ENCODE measurements around the gene DLL3. TPM values are rescaled to one million over a fixed set of nuclear protein-coding genes. Genes with fewer than 3 reads are reported as not detected.

Gene DLL3, protein sequence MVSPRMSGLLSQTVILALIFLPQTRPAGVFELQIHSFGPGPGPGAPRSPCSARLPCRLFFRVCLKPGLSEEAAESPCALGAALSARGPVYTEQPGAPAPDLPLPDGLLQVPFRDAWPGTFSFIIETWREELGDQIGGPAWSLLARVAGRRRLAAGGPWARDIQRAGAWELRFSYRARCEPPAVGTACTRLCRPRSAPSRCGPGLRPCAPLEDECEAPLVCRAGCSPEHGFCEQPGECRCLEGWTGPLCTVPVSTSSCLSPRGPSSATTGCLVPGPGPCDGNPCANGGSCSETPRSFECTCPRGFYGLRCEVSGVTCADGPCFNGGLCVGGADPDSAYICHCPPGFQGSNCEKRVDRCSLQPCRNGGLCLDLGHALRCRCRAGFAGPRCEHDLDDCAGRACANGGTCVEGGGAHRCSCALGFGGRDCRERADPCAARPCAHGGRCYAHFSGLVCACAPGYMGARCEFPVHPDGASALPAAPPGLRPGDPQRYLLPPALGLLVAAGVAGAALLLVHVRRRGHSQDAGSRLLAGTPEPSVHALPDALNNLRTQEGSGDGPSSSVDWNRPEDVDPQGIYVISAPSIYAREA
- total RNA-seq (2021) (16.4 to 23.9 TPM (median 21.6 TPM) in 3 replicates), Bru-seq, nascent RNA (percentile 55 among the genes with signal in this experiment)
- long read RNA-seq, experiment 1, transcript DLL3-202 (9 exons, 2,055 nt), result major isoform, 18 of 43 reads
- long read RNA-seq, experiment 1, transcript DLL3-204 (6 exons, 1,375 nt), result minor isoform, 11 of 43 reads
- long read RNA-seq, experiment 1, partial matches to known transcripts, result 9 of 43 reads
- long read RNA-seq, experiment 1, other reads (novel, unspliced or antisense), result 5 of 43 reads
- long read RNA-seq, experiment 2, transcript DLL3-204 (6 exons, 1,375 nt), result major isoform, 5 of 36 reads
- long read RNA-seq, experiment 2, partial matches to known transcripts, result 22 of 36 reads
- long read RNA-seq, experiment 2, other reads (novel, unspliced or antisense), result 6 of 36 reads
- long read RNA-seq, experiment 3, result 0 reads

DNA sequence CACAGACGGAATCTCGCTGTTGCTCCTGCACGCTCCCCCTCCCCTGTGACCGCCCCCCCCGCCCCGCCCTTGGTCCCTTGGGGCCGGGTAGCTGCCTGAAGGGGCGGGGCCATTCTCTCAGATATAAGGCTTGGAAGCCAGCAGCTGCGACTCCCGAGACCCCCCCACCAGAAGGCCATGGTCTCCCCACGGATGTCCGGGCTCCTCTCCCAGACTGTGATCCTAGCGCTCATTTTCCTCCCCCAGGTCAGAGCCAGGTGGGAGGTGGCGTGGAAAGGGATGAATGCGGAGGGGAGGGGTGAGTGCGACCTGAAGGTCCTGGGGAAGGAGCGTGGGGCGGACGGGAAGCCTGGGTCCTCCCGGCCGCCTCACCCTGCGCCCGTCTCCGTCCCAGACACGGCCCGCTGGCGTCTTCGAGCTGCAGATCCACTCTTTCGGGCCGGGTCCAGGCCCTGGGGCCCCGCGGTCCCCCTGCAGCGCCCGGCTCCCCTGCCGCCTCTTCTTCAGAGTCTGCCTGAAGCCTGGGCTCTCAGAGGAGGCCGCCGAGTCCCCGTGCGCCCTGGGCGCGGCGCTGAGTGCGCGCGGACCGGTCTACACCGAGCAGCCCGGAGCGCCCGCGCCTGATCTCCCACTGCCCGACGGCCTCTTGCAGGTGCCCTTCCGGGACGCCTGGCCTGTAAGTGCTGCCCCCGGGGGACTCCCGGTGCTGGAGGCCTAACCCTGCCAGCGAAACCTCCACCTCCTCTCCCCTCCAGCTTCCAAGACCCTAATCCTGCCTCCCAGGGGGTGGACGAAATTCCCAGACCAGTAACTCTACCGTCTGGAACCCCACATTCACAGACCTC is at the start of gene DLL3:
TSS of gene DLL3 (plus strand) at position 150 of the 845 bp plus-strand sequence. CDS start at position 178, 28 bp downstream.
- ChIA-PET POLR2A (interaction anchor here (0.6 to 1.9 kb wide), 4 partner anchors 12 to 63 kb away, joined by 3 to 11 read pairs (median 4); partner anchors contain the start of genes RPS16 and TIMM50), CTCF (interaction anchor here (0.7 to 3.9 kb wide), 9 partner anchors 15 to 1102 kb away, joined by 3 to 56 read pairs (median 4); partner anchors contain the start of genes EID2B, LTBP4, SUPT5H and TIMM50)
- TF ChIP-seq, protein P1, sequence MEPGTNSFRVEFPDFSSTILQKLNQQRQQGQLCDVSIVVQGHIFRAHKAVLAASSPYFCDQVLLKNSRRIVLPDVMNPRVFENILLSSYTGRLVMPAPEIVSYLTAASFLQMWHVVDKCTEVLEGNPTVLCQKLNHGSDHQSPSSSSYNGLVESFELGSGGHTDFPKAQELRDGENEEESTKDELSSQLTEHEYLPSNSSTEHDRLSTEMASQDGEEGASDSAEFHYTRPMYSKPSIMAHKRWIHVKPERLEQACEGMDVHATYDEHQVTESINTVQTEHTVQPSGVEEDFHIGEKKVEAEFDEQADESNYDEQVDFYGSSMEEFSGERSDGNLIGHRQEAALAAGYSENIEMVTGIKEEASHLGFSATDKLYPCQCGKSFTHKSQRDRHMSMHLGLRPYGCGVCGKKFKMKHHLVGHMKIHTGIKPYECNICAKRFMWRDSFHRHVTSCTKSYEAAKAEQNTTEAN (CRISPR knock-in tag; IDR thresholded peaks at IDR 0.05), result no peak
- TF ChIP-seq, protein P2, sequence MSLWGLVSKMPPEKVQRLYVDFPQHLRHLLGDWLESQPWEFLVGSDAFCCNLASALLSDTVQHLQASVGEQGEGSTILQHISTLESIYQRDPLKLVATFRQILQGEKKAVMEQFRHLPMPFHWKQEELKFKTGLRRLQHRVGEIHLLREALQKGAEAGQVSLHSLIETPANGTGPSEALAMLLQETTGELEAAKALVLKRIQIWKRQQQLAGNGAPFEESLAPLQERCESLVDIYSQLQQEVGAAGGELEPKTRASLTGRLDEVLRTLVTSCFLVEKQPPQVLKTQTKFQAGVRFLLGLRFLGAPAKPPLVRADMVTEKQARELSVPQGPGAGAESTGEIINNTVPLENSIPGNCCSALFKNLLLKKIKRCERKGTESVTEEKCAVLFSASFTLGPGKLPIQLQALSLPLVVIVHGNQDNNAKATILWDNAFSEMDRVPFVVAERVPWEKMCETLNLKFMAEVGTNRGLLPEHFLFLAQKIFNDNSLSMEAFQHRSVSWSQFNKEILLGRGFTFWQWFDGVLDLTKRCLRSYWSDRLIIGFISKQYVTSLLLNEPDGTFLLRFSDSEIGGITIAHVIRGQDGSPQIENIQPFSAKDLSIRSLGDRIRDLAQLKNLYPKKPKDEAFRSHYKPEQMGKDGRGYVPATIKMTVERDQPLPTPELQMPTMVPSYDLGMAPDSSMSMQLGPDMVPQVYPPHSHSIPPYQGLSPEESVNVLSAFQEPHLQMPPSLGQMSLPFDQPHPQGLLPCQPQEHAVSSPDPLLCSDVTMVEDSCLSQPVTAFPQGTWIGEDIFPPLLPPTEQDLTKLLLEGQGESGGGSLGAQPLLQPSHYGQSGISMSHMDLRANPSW (CRISPR knock-in tag; conservative IDR thresholded peaks at IDR 0.05; ENCODE audit: low read depth), result no peak
- TF ChIP-seq, protein P3, sequence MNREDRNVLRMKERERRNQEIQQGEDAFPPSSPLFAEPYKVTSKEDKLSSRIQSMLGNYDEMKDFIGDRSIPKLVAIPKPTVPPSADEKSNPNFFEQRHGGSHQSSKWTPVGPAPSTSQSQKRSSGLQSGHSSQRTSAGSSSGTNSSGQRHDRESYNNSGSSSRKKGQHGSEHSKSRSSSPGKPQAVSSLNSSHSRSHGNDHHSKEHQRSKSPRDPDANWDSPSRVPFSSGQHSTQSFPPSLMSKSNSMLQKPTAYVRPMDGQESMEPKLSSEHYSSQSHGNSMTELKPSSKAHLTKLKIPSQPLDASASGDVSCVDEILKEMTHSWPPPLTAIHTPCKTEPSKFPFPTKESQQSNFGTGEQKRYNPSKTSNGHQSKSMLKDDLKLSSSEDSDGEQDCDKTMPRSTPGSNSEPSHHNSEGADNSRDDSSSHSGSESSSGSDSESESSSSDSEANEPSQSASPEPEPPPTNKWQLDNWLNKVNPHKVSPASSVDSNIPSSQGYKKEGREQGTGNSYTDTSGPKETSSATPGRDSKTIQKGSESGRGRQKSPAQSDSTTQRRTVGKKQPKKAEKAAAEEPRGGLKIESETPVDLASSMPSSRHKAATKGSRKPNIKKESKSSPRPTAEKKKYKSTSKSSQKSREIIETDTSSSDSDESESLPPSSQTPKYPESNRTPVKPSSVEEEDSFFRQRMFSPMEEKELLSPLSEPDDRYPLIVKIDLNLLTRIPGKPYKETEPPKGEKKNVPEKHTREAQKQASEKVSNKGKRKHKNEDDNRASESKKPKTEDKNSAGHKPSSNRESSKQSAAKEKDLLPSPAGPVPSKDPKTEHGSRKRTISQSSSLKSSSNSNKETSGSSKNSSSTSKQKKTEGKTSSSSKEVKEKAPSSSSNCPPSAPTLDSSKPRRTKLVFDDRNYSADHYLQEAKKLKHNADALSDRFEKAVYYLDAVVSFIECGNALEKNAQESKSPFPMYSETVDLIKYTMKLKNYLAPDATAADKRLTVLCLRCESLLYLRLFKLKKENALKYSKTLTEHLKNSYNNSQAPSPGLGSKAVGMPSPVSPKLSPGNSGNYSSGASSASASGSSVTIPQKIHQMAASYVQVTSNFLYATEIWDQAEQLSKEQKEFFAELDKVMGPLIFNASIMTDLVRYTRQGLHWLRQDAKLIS (CRISPR knock-in tag; IDR thresholded peaks at IDR 0.05; ENCODE audit: borderline replicate concordance), result no peak
- TF ChIP-seq GTF2I (CRISPR knock-in tag; conservative IDR thresholded peaks at IDR 0.05), result no peak
- TF ChIP-seq, protein P4, sequence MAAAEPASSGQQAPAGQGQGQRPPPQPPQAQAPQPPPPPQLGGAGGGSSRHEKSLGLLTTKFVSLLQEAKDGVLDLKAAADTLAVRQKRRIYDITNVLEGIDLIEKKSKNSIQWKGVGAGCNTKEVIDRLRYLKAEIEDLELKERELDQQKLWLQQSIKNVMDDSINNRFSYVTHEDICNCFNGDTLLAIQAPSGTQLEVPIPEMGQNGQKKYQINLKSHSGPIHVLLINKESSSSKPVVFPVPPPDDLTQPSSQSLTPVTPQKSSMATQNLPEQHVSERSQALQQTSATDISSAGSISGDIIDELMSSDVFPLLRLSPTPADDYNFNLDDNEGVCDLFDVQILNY (CRISPR knock-in tag; IDR thresholded peaks at IDR 0.05), result 0 out of 2 replicates have a peak, but pooled peaks have one; percentile 60
- TF ChIP-seq IRF2 (CRISPR knock-in tag; IDR thresholded peaks at IDR 0.05; ENCODE audit: borderline replicate concordance, low read depth), result no peak
- no peak for TF ChIP-seq TEAD4 (CRISPR knock-in tag; IDR thresholded peaks at IDR 0.05)
- TF ChIP-seq RORB (CRISPR knock-in tag; IDR thresholded peaks at IDR 0.05), result no peak
- TF ChIP-seq, protein P5, sequence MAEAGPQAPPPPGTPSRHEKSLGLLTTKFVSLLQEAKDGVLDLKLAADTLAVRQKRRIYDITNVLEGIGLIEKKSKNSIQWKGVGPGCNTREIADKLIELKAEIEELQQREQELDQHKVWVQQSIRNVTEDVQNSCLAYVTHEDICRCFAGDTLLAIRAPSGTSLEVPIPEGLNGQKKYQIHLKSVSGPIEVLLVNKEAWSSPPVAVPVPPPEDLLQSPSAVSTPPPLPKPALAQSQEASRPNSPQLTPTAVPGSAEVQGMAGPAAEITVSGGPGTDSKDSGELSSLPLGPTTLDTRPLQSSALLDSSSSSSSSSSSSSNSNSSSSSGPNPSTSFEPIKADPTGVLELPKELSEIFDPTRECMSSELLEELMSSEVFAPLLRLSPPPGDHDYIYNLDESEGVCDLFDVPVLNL (CRISPR knock-in tag; IDR thresholded peaks at IDR 0.05; ENCODE audit: borderline replicate concordance, low read depth), result no peak
- TF ChIP-seq SOX15 (CRISPR knock-in tag; IDR thresholded peaks at IDR 0.05), result no peak
- peak; percentile 30; the same call in 1 of the 2 replicates for TF ChIP-seq ETV6 (CRISPR knock-in tag; IDR thresholded peaks at IDR 0.05)
- TF ChIP-seq NFE2L1 (CRISPR knock-in tag; IDR thresholded peaks at IDR 0.05), result no peak
- no peak for TF ChIP-seq JAZF1 (CRISPR knock-in tag; IDR thresholded peaks at IDR 0.05)
- TF ChIP-seq, protein P6, sequence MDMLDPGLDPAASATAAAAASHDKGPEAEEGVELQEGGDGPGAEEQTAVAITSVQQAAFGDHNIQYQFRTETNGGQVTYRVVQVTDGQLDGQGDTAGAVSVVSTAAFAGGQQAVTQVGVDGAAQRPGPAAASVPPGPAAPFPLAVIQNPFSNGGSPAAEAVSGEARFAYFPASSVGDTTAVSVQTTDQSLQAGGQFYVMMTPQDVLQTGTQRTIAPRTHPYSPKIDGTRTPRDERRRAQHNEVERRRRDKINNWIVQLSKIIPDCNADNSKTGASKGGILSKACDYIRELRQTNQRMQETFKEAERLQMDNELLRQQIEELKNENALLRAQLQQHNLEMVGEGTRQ (CRISPR knock-in tag; IDR thresholded peaks at IDR 0.05), result no peak
- TF ChIP-seq, protein P7, sequence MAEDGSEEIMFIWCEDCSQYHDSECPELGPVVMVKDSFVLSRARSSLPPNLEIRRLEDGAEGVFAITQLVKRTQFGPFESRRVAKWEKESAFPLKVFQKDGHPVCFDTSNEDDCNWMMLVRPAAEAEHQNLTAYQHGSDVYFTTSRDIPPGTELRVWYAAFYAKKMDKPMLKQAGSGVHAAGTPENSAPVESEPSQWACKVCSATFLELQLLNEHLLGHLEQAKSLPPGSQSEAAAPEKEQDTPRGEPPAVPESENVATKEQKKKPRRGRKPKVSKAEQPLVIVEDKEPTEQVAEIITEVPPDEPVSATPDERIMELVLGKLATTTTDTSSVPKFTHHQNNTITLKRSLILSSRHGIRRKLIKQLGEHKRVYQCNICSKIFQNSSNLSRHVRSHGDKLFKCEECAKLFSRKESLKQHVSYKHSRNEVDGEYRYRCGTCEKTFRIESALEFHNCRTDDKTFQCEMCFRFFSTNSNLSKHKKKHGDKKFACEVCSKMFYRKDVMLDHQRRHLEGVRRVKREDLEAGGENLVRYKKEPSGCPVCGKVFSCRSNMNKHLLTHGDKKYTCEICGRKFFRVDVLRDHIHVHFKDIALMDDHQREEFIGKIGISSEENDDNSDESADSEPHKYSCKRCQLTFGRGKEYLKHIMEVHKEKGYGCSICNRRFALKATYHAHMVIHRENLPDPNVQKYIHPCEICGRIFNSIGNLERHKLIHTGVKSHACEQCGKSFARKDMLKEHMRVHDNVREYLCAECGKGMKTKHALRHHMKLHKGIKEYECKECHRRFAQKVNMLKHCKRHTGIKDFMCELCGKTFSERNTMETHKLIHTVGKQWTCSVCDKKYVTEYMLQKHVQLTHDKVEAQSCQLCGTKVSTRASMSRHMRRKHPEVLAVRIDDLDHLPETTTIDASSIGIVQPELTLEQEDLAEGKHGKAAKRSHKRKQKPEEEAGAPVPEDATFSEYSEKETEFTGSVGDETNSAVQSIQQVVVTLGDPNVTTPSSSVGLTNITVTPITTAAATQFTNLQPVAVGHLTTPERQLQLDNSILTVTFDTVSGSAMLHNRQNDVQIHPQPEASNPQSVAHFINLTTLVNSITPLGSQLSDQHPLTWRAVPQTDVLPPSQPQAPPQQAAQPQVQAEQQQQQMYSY (CRISPR knock-in tag; IDR thresholded peaks at IDR 0.05), result peak; percentile 53; the same call in 1 of the 2 replicates
- TF ChIP-seq NR1H2 (CRISPR knock-in tag; IDR thresholded peaks at IDR 0.05), result no peak
- TF ChIP-seq ZNF671 (CRISPR knock-in tag; IDR thresholded peaks at IDR 0.05), result no peak

More for the DNA sequence above, at the start of gene DLL3:
- H3K4me1 Mint-ChIP-seq, result peaks cover 28% of the 10 kb centered on the region
- H3K27me3 Mint-ChIP-seq (ENCODE audit: low read depth), result peaks cover 58% of the 10 kb centered on the region
- peaks cover 13% of the 10 kb centered on the region for H3K36me3 Mint-ChIP-seq
- peak; percentile 66 for DNase-seq (ENCODE audit: low spot score)
- H3K27ac Mint-ChIP-seq, result peak within 1 kb of the TSS; percentile 2
- peak within 1 kb of the TSS; percentile 73 for H3K4me3 Mint-ChIP-seq
- no peaks in the 10 kb centered on the region for H3K9me3 Mint-ChIP-seq
- peak; percentile 53 for ATAC-seq

Data from WTC11 (cell line).